Measurements from ENCODE around the gene MBP. TPM values are rescaled to one million over a fixed set of nuclear protein-coding genes. Genes with fewer than 3 reads are reported as not detected.
A peak's percentile ranks its signal among the peaks of the same experiment; 100 is the strongest.

The MBP gene
- total RNA-seq, 1 experiment from 2014 or later = 88.8 TPM

- DNase-seq (ENCODE audit: low read depth, low spot score) = no peak
- Histone ChIP-seq H3K4me3 (ENCODE audit: low read depth in 2 of 2, low read length in 2 of 2) (no peak overlapping the region), H3K36me3 (ENCODE audit: control insufficient read depth, insufficient read depth, low read length) (no peaks in the 10 kb centered on the region; the same call in 1 of the 2 replicates), H3K9me3 (ENCODE audit: control insufficient read depth, insufficient read depth, low read depth, low read length) (no peaks in the 10 kb centered on the region), H3K4me1 (ENCODE audit: control insufficient read depth, insufficient read depth, low read length) (peaks cover 100% of the 10 kb centered on the region), H3K27me3 (ENCODE audit: control insufficient read depth, insufficient read depth, low read length) (no peaks in the 10 kb centered on the region), H3K27ac (ENCODE audit: low read length) (peak overlapping the region; percentile 95)
- intact Hi-C loops (cut with micrococcal nuclease; ENCODE audit: unreplicated experiment) (no loop called here), in situ Hi-C loops (cut with HindIII; ENCODE audit: low pct_unique_long_range_greater_than_20kb, low sequenced_read_pairs) (no loop called here)
- ChIA-PET CTCF (no interaction called here), POLR2A (interaction anchor here (1.3 kb wide), 1 partner anchor 24 kb away, joined by 3 read pairs; no protein-coding TSS in a partner anchor)
- TF ChIP-seq POLR2AphosphoS5 (IDR thresholded peaks at IDR 0.05; ENCODE audit: low read depth, low read length) (no peak; the same call in 1 of the 2 replicates), SIN3A (IDR thresholded peaks at IDR 0.05; ENCODE audit: borderline replicate concordance, insufficient read depth, low read depth, low read length) (no peak), TCF7L2 (IDR thresholded peaks at IDR 0.05; ENCODE audit: low read depth, low read length) (no peak)
- TF ChIP-seq, protein P1, sequence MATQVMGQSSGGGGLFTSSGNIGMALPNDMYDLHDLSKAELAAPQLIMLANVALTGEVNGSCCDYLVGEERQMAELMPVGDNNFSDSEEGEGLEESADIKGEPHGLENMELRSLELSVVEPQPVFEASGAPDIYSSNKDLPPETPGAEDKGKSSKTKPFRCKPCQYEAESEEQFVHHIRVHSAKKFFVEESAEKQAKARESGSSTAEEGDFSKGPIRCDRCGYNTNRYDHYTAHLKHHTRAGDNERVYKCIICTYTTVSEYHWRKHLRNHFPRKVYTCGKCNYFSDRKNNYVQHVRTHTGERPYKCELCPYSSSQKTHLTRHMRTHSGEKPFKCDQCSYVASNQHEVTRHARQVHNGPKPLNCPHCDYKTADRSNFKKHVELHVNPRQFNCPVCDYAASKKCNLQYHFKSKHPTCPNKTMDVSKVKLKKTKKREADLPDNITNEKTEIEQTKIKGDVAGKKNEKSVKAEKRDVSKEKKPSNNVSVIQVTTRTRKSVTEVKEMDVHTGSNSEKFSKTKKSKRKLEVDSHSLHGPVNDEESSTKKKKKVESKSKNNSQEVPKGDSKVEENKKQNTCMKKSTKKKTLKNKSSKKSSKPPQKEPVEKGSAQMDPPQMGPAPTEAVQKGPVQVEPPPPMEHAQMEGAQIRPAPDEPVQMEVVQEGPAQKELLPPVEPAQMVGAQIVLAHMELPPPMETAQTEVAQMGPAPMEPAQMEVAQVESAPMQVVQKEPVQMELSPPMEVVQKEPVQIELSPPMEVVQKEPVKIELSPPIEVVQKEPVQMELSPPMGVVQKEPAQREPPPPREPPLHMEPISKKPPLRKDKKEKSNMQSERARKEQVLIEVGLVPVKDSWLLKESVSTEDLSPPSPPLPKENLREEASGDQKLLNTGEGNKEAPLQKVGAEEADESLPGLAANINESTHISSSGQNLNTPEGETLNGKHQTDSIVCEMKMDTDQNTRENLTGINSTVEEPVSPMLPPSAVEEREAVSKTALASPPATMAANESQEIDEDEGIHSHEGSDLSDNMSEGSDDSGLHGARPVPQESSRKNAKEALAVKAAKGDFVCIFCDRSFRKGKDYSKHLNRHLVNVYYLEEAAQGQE (IDR thresholded peaks at IDR 0.05; ENCODE audit: insufficient read depth in 1 of 2, low read depth in 2 of 2, low read length in 1 of 2) = no peak
- TF ChIP-seq, protein P2, sequence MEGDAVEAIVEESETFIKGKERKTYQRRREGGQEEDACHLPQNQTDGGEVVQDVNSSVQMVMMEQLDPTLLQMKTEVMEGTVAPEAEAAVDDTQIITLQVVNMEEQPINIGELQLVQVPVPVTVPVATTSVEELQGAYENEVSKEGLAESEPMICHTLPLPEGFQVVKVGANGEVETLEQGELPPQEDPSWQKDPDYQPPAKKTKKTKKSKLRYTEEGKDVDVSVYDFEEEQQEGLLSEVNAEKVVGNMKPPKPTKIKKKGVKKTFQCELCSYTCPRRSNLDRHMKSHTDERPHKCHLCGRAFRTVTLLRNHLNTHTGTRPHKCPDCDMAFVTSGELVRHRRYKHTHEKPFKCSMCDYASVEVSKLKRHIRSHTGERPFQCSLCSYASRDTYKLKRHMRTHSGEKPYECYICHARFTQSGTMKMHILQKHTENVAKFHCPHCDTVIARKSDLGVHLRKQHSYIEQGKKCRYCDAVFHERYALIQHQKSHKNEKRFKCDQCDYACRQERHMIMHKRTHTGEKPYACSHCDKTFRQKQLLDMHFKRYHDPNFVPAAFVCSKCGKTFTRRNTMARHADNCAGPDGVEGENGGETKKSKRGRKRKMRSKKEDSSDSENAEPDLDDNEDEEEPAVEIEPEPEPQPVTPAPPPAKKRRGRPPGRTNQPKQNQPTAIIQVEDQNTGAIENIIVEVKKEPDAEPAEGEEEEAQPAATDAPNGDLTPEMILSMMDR (IDR thresholded peaks at IDR 0.05) = no peak
- no TSS peak for BruUV-seq (replicated peaks)
- ATAC-seq = no peak
These were observed 26.3 kb downstream of the MBP start for GRCh38 chr18:77106331-77106730.

DNA sequence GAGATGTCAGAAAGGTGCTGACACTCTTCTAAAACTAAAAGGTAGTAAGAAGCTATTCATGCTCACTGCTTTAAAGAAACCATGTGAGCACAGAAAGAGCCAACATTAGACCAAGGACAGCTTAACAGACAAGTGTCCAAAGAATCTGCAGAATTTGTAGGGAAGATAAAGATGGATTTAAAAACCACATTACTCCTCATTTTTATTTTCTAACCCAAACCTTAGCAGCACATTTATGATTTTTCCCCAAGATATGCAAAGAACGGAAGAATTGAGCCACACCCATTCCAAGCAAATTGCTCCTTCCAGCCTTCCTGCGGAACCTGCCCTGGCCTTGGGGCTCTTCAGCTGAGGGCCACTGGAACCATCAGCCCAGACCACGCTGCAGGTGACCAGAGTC, 26.9 kb downstream of the MBP start:
- ChIA-PET POLR2A (no interaction called here), CTCF (no interaction called here)
- Histone ChIP-seq H3K4me3 (ENCODE audit: low read depth in 2 of 2, low read length in 2 of 2) (peak overlapping the region in 1 of 2 experiments; percentile 25; a peak in 1 of 4 replicates), H3K36me3 (ENCODE audit: control insufficient read depth, insufficient read depth, low read length) (no peaks in the 10 kb centered on the region; the same call in 1 of the 2 replicates), H3K27ac (ENCODE audit: low read length) (peak overlapping the region; percentile 95), H3K9me3 (ENCODE audit: control insufficient read depth, insufficient read depth, low read depth, low read length) (no peaks in the 10 kb centered on the region), H3K4me1 (ENCODE audit: control insufficient read depth, insufficient read depth, low read length) (peaks cover 100% of the 10 kb centered on the region), H3K27me3 (ENCODE audit: control insufficient read depth, insufficient read depth, low read length) (no peaks in the 10 kb centered on the region)
- DNase-seq (ENCODE audit: low read depth, low spot score) (no peak), ATAC-seq (no peak)
- intact Hi-C loops (cut with micrococcal nuclease; ENCODE audit: unreplicated experiment) (no loop called here), in situ Hi-C loops (cut with HindIII; ENCODE audit: low pct_unique_long_range_greater_than_20kb, low sequenced_read_pairs) (no loop called here)
- TF ChIP-seq SIN3A (IDR thresholded peaks at IDR 0.05; ENCODE audit: borderline replicate concordance, insufficient read depth, low read depth, low read length) (no peak), TCF7L2 (IDR thresholded peaks at IDR 0.05; ENCODE audit: low read depth, low read length) (no peak), POLR2AphosphoS5 (IDR thresholded peaks at IDR 0.05; ENCODE audit: low read depth, low read length) (no peak)
- TF ChIP-seq, protein P2 (IDR thresholded peaks at IDR 0.05) = no peak
- TF ChIP-seq, protein P1 (IDR thresholded peaks at IDR 0.05; ENCODE audit: insufficient read depth in 1 of 2, low read depth in 2 of 2, low read length in 1 of 2) = no peak
- no TSS peak for BruUV-seq (replicated peaks)
